ENCODE measurements around the gene GTPBP2.

- TF ChIP-seq CTCF (IDR thresholded peaks at IDR 0.05): peak; percentile 89 to 98 (median 94)
- TF ChIP-seq POLR2A (IDR thresholded peaks at IDR 0.05): no peak
Observed at GRCh38 chr6:43667245-43668150, 38.4 kb upstream of the GTPBP2 start.
